Subcutaneous adipose tissue (tissue), 4 donors: ENCODE measurements around the gene ADAMTS14. TPM values are rescaled to one million over a fixed set of nuclear protein-coding genes. Genes with fewer than 3 reads are reported as not detected.

Experiments
- total RNA-seq, 4 donors: library from RNA; depleted of rRNA; stranded (reverse); fragments of >200 nt; gene quantifications; one replicate each; pipeline ENCODE4 v1.1.0, GENCODE V29; 2016
- TF ChIP-seq, protein P1 (sequence below): fragments of 450-650 bp; IDR thresholded peaks from one replicate; pipeline ENCODE4 v1.5.1; 2016; ENCODE audit warnings: low read depth, mild to moderate bottlenecking, control low read depth, antibody characterized with exemption, moderate library complexity

ADAMTS14 gene
- total RNA-seq, 4 donors from 2014 or later: not detected

DNA sequence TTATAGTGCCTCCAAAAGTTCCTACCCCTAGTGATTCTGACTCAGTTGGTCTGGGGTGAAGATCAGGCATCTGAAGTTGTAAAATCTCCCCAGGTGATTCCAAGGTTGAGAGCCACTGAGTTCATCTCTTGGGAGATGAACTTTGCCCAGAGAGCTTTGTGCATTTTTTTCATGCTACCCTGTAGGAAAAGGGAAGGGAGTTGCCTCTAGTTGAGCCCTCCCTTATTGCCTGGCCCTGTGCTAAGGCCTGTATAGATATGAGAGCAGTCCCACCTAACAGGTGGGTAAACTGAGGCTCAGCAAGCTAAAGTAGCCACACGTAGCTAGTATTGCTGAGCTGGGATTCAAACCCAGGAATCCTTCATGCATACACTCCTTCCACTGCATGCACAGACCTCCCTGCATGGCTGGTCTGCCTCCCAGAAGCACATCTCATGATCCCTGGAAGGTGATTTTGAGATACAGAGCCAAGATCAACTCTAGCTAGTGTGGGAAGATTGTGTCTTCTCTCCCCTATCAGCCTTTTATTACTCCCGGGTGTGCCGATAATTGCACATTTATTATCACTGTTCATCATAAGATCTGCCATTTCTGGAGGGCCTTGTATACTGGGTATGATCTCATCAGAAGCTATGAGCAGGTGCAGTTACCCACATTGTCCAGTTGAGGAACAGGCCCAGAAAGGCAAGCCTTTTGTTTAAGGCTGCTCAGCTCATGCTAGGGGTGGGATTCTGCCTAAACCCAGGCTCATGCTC, 65.9 kb downstream of the ADAMTS14 start:
- TF ChIP-seq, protein P1, sequence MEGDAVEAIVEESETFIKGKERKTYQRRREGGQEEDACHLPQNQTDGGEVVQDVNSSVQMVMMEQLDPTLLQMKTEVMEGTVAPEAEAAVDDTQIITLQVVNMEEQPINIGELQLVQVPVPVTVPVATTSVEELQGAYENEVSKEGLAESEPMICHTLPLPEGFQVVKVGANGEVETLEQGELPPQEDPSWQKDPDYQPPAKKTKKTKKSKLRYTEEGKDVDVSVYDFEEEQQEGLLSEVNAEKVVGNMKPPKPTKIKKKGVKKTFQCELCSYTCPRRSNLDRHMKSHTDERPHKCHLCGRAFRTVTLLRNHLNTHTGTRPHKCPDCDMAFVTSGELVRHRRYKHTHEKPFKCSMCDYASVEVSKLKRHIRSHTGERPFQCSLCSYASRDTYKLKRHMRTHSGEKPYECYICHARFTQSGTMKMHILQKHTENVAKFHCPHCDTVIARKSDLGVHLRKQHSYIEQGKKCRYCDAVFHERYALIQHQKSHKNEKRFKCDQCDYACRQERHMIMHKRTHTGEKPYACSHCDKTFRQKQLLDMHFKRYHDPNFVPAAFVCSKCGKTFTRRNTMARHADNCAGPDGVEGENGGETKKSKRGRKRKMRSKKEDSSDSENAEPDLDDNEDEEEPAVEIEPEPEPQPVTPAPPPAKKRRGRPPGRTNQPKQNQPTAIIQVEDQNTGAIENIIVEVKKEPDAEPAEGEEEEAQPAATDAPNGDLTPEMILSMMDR: no peak

DNA sequence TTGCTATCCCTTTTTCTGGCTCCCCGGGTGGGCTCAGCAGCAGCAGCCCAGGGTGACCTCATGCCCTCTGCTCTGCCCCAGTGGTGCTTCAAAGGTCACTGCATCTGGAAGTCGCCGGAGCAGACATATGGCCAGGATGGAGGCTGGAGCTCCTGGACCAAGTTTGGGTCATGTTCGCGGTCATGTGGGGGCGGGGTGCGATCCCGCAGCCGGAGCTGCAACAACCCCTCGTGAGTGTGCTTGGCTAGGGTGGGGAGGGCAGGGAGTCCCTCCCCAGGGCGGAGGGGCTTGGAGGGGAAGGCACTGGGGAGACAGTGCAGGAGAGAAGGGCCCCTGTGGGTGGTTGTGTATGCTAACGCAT, 66.4 kb downstream of the ADAMTS14 start:
- TF ChIP-seq, protein P1: no peak

DNA sequence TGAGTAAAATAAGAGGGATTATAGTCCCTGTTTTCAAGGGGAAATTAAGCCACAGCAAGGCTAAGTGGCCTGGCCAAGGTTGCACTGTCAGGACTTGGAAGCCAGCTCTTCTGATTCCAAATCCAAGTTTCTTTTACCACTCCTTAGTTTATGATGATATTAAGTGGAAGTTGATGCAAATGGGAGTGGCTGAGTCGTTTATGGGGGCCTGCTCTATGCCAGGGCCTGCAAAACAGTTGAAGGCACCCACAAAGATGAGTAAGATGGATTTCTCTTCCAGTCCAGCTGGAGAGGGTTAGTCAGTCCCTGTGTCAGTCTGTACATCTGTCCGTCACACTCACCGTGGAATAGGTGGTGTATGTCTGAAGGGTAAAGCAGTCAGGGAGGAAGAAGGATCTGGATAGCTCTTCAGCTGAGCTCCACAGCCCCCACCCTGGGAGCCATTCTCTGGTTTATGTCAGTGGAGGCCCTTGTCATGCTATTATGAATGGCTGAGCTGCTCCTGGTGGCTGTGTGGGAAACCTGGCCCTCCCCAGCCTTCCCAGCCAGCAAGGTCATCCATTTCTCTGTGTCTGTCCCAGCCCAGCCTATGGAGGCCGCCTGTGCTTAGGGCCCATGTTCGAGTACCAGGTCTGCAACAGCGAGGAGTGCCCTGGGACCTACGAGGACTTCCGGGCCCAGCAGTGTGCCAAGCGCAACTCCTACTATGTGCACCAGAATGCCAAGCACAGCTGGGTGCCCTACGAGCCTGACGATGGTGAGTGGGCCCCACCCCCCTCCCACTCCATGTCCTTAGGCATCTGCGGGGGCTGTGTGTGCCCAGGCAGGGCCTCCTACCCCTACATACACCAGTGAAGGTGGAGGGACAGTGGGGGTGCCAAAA, 68.3 kb downstream of the ADAMTS14 start:
- TF ChIP-seq, protein P1: no peak

DNA sequence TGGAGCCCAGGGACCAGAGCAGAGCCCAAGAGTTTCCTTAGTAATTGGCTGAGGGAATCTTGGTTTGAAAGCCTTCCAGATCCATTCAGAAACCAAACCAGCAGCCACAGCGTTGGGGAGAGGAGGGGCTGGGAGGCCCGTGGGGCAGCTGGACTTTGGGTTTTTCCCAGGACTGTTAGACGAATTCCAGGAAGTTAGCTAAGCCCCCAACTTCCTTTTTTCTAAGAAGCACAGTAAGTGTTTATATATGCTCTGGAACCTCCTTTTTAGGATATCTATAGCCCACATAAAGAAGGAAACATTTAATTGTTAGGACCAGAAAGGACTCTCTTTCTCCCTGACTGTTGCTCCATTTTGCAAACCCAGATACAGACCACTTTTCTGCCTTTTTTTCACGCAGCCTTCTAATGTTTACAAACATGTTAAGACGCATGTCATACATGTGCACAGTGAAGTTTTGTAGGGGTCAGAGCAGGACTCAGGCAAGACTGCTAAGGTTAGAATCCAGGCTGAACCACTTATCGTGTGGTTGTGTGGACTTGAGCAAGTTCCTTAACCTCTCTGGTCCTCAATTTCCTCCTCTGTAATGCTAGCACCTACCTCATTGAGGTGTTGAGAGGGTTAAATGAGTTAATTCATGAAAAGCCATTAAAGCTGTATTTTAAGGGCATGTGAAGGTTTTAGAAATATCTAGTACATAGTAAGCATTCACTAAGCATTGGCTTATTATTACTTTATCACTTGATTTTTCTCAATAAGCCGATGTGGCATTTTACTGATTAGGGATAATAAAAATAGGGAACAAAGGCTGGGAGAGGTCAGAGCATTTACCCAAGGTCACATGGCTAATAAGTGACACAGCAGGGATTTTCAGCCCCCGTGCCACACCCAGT, 70.5 kb downstream of the ADAMTS14 start:
- TF ChIP-seq, protein P1: no peak

DNA sequence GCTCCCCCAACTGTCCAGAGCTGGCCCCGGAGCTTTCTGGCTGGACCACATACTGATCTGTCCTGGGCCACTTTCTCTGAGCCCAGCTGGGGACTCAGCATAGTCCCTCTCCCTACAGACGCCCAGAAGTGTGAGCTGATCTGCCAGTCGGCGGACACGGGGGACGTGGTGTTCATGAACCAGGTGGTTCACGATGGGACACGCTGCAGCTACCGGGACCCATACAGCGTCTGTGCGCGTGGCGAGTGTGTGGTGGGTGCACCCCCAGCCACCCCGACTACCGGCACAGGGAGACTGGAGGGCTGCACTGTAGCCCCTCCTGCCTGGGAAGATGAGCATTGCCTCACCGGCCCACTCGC, 71.1 kb downstream of the ADAMTS14 start:
- TF ChIP-seq, protein P1: no peak

DNA sequence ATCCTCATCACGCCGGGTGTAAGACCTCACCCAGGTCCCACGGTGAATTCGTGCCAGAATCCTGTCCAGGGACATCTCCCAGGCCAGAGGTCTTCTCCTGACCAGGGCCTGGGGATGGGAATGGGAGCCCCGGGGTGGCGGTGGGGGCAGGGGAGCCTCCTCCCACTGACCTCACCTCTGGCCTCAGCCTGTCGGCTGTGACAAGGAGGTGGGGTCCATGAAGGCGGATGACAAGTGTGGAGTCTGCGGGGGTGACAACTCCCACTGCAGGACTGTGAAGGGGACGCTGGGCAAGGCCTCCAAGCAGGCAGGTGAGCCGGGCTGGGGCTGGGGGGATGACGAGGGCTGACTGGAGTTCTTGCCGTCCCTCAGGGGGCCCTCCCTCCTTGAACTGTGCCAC, 71.6 kb downstream of the ADAMTS14 start:
- TF ChIP-seq, protein P1: no peak
